GM21723 (cell line): ENCODE data around the gene POLR3E.

ENCODE experiments used
- ATAC-seq: cut with Tn5 transposase; IDR thresholded peaks from one replicate; pipeline ENCODE4 v1.9.1; 2021; ENCODE audit warnings: mild to moderate bottlenecking, moderate library complexity; ENCODE audit not compliant: unreplicated experiment

POLR3E gene

DNA sequence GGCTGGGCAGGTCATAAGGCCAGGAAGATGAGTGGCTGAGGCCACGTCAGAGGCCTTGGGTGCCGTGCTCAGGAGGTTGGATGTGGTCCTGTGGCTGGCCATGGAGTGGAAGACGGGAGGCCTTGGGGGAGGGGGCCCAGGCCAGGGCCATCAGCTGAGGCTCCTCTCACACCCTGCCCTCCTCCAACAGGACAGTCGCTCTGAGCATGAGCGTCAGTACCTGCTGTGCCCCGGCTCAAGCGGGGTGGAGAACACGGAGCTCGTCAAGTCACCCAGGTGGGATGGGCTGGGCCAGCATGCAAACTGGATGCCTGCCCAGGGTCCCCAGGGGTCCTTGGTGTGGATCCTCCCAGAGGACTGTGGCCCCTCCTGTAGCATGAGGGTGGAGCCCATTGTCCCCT lies 19.2 kb downstream of the POLR3E start:
- no peak for ATAC-seq

DNA sequence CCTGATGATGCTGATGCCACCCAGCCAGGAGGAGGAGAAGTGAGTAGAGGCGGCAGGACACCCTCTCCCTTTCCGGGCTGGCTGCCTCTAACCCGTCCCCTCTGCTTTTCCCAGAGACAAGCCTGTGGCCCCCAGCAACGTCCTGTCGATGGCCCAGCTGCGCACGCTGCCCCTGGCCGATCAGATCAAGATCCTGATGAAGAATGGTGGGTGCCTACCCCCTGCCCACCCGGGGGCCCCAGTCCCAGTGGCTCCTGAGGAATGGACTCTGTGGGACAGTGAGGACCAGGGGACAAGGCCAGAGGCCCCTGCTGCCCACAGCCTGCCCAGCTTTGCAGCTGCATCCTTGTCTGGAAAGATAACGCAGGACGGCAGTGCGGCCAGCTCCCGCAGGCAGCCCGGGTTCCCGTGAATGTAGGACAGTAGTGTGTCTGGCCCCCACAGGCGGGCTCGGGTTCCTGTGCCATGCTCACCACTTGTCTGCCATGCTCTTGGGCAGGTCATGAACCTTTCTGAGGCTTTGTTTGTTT lies 19.9 kb downstream of the POLR3E start:
- no peak for ATAC-seq

DNA sequence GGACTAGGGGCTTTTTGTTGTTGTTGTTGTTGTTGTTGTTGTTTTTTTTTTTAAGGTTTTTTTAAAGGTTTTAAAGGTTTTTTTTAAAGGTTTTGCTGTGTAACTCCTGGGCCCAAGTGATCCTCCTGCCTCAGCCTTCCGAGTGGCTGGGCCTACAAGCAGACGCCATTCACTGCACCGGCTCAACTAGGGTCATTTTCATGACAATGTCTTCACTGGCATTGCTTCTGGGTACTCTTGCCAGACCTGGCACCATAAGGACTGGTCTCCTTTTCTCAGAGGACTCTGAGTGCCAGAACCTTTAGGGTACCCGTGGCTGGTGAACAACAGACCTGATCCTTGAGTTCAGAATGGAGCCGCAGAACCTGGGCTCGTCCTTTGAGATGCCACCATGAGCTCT lies 20.4 kb downstream of the POLR3E start:
- ATAC-seq: no peak

DNA sequence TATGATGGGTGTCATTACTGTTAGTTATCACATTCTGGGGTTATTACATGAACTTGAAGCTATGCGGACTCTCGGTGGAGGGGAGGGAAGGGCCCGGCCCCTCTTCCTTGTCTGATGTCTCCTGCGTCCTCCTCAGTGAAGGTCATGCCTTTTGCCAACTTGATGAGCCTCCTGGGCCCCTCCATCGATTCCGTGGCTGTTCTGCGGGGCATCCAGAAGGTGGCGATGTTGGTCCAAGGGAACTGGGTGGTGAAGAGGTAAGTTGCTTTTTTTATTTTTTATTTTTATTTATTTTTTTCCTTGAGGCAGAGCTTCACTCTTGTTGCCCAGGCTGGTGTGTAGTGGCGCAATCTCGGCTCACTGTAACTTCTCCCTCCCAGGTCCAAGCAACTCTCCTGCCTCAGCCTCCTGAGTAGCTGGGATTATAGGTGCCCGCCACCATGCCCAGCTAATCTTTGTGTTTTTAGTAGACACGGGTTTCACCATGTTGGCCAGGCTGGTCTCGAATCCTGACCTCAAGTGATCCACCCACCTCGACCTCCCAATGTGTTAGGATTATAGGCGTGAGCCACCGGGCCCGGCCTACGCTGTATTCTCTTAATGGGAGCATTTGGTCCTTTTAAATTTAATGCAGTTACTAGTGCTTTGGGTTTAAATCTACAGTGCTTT lies 21.6 kb downstream of the POLR3E start:
- no peak for ATAC-seq

DNA sequence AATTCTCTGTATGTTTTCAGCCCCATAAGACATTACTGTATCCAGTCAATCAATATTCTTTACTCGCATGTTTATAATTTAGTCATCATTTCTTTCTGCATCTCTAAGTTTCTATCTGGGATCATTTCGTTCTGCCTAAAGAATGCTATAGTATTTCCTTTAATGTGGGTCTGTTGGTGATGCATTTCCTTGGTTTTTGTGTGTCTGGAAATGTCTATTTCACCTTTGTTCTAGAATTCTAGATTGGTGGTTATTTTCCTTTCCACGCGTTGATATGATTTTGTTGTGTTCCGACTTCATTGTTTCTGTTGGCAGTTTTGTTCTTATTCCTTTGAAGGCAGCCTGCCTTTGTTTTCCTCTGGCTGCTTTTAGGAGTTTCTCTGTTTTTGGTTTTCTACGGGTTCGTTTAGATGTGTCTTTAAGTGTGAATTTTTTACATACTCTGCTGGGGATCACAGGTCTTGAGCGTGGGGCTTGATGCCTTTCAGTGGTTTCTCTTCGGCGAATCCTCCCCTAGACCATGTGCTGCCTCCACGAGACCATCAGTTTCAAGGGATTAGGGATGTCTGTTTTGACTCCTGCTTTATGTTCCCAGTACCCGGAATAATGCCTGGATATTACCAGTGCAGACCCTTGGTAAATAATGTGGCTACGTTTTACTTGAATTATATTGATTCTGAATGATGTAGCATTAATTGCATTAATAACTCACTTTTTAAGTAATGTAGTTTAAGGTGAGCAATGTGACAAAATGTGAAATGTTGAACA lies 23.5 kb downstream of the POLR3E start:
- no peak for ATAC-seq

DNA sequence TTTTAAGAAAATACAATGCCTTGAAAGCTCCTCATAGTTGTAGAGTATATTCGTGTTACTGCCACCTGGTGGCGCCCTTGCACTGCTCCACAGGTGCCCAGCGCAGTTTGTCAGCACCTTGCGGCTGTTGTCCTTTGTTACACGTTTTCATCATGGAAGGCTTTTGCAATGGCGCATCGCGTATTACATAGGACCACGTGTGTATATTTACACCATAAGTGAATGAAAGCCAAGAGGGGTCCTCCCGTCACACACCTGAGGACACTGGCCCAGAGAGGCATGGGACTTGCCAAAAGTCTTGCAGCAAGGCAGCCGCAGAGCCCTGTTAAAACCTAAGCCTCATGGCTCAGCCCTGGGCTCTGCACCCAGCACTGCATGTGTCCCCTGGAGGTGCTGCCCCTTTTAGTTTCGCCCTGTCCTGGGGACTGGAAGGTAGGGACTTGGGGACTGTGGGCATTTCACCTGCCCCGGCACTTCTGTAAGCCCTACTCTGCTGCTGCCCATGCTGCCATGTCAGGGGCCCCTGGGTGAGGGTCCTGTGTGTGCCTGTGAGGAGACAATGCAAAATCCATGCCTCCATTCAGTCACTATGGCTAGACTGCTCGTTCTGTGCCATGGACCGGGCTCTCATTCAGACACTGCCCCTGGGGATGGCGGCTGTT lies 24.3 kb downstream of the POLR3E start:
- no peak for ATAC-seq

DNA sequence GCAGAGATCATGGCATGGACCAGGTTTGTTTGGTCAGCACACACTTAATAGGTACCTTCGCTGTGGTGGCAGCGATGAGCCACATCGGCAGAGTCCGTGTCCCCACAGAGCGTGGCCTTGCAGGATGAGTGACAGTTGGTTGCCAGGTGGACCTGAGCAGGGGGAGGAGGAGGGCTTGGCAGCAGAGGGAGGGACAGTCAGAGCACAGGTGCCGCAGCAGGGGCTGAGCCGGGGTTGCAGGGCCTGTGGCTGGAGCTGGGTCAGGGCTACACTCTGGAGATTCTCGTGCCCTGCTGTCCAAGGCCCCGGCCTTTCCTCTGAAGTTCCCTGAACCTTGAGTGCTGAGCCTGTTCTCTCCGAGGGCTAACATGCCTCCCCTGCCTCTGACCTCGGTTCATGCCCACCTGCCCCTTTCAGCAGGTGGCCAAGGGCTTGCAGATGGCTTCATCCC lies 24.8 kb downstream of the POLR3E start:
- no peak for ATAC-seq

DNA sequence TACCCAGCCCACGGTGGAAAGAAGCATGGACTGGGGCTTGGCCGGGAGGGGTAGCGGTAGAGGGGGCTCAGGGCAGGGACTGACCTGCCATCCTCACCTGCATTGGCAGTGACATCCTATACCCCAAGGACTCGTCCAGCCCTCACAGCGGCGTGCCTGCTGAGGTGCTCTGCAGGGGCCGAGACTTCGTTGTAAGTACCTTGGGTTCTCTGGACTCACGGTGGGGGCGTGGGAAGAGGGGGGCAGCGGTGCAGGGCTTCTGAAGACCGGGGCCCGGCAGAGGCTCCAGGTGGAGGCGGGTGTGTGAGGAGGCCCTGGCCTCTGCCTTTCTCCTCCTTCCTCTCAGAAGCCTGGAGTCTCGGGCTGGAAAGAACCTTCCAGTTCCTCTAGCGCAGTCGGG lies 25.5 kb downstream of the POLR3E start:
- ATAC-seq: no peak

DNA sequence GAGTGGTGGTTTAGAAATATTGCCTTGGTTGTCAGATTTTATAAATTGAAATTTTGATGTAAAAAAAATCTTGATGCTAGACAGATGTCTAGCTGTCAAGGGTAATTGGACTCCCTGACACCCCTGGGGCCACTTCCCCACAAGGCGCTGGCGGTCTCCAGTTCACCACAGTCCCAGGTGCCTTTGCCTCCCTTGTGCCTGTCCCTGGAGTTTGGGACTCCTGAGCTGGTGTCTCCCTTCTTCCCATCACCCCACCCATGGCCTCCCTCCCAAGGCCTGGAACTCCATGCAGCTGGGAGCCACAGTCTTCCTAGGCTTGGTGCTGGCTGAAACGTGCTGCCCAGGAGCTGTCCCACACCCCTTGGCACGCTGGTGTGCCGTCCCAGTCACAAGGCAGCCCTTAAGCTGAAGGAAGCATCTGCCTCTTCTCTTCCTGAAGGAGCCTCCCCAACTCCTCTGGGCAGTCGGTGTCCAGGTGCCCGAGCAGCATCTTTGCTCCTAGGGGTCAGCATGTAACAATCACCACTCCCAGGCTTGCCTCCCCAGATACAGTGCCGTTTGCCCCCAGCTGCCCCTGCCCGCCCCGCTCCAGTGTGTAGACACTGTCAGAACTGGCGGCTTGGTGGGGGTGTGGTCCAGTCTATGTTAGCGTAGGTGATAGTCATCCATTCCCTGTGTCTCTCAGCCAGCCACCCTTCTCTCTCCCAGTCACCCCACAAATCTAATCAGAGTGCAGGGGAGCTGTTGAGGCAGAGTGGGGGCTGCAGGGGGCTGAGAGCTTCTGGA lies 26.2 kb downstream of the POLR3E start:
- no peak for ATAC-seq

DNA sequence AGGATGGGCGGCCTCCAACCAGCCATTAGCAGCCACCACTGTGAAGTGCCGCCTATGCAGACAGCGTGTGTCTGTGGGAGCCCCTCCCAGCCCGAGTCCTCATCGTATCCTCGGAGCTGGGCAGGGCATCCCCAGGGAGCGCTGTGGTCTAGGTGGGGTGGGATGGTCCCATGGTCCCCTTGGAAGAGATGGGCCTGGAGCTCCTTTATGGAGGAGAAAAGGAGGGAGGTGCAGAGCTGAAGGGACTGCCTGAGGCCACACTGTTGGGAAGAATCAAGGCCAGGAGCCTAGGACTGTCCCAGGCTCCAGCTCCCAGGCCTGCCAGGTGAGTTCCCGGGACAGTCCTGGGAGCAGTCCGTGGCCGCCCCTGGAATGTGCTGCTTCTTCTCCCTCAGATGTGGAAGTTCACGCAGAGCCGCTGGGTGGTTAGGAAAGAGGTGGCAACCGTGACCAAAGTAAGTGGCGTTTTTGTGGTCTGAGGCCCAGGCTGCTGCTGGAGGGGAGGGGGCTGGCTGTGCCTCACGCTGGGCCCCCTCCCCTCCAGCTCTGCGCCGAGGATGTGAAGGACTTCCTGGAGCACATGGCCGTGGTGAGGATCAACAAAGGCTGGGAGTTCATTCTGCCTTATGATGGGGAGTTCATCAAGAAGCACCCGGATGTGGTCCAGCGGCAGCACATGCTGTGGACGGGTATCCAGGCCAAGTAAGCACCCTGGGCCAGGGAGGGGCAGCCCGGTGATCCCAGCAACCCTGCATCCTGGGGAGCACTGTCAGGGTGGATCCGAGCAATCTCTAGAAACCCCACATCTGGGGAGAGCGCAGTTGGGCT lies 27.0 kb downstream of the POLR3E start:
- ATAC-seq: no peak

DNA sequence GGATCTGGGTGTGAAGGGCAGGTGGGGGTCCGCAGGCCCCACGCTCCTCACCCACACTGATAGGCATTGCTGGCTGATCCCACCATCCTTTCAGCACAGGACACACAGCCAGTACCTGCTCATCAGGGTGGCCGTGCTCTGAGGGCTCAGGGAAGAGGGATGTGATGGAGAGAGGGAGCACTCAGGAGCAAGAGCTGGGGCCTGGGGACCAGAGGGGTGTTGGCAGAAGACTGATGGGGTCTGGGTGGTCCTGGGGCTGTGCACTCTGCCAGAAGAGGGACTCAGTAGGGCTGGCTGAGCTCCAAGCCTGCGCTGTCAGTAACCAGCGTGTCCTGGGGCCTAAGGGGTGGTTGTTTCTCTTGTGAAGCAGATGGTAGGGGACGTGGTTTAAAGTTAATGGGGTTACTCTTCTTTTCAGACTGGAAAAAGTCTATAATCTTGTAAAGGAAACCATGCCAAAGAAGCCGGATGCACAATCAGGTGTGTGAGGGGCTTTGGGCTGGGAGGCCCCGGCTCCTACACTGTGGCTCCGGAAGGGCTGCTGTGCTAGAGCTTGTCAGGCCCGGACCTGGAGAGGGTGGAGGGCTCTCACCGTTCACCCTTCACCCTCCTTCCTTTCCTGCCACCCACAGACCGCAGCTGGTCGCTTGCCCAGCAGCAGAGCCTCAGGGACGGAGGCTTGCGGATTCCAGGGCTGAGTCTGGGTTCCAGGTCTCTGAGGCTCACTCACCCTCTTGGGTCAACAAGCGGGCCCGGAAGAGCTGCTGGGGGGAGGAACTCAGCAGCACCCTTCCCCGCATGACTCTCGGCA lies 27.8 kb downstream of the POLR3E start:
- no peak for ATAC-seq

DNA sequence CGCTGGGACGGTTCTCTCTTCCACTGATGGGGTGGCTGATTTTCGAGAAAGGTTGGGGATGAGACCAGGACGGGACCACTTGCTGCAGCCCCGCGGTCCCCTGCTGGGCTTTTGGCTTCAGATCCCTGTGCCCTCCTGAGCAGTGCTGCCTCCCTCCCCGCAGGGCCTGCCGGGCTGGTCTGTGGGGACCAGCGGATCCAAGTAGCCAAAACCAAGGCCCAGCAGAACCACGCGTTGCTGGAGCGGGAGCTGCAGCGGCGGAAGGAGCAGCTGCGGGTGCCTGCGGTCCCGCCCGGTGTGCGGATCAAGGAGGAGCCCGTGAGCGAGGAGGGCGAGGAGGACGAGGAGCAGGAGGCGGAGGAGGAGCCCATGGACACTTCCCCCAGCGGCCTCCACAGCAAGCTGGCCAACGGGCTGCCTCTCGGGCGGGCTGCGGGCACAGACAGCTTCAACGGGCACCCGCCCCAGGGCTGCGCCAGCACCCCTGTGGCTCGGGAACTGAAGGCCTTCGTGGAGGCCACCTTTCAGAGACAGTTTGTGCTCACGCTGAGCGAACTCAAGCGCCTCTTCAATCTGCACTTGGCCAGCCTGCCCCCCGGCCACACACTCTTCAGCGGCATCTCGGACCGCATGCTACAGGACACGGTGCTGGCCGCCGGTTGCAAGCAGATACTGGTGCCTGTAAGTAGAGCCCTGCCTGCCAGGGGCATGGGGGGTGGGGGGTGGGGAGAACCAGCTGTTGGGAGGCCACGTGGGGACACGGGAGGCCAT lies 28.6 kb downstream of the POLR3E start:
- ATAC-seq: no peak

DNA sequence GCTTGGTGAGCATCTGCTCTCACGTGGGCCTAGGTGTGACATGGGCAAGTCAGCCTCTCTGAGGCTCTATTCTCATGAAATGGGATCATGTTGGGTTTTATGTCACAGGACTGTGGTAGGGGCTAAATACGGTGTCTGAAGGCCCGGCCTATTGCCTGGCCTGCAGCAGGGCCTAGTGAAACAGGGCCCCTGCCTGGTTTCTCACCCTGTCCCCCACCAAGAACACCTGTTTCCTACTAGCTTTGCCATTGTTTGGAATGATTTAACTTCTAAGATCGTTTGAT lies 29.1 kb downstream of the POLR3E start:
- ATAC-seq: no peak

DNA sequence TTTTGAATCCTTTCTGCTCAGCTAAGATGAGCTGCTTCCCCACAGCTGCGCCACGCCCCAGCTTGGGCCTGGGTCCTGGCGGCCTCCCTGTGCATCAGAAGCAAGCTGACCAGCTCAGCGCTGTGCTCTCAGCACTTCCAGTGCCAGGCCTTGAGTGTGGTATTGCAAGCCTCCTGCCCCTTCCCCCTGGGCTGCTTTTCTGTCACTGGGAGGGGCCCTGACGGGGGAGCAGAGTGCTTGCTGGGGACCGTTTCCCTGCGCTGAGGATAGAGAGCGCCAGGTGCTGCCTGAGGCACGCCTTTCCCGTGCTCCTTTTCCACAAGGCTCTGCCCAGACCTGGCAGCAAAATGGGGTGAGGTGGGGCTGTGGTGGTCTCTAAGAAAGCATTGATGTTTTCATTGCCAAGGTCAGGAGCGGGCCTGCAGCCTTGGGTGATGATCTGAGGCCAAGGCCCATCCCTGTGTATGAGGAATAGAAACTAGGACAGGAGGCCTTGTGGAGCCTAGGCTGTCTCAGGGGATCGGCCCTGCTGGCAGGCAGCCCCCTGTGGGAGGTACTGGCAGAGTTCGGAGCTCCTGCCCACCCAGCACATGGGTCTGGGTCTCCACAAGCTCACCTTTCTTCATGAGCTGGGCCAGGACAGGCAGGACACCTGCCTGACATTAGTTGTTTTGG lies 29.7 kb downstream of the POLR3E start:
- ATAC-seq: no peak

DNA sequence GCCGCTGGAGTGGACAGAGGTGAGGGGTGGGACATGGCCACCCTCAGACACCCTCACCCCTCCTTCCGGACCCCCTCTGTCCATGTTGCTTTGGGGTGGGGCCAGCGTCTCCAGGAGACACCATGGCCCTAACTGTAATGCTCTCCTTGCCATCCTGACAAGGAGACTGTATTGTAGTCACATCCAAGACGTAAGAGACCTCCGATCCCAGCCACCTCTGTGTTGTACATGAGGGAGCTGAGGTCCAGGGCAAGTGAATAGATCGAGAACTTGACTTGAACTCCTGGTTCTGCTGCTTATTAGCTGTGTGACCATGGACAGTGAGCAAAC lies 30.2 kb downstream of the POLR3E start:
- ATAC-seq: no peak

DNA sequence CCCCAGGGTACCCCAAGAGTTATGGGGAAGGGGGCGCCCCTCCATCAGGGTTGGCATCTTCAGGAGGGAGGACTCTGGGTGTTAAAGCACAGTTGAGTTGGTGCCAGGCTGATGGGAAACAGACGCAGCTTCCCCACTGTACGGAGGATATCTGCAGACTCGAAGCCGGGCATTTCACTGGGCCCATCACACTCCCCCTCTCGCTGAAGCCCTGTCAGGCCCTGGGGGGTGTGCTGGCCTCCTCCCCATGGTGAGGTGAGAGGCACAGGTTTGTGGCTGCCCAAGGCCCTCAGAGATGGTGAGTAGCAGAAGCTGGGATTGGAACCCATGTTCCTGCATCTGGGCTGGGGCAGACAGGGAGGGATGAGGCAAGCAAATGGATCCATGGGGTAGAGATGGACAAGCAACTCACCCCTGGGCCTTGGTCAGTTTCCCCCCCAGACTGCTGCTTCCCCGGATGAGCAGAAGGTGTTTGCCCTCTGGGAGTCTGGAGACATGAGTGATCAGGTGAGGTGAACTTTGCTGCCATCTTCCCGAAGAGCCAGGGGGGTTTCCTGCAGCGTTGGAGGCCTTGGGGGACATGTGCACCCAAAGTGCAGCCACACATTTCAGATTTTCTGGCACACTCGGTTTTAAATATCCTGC lies 31.0 kb downstream of the POLR3E start:
- no peak for ATAC-seq

DNA sequence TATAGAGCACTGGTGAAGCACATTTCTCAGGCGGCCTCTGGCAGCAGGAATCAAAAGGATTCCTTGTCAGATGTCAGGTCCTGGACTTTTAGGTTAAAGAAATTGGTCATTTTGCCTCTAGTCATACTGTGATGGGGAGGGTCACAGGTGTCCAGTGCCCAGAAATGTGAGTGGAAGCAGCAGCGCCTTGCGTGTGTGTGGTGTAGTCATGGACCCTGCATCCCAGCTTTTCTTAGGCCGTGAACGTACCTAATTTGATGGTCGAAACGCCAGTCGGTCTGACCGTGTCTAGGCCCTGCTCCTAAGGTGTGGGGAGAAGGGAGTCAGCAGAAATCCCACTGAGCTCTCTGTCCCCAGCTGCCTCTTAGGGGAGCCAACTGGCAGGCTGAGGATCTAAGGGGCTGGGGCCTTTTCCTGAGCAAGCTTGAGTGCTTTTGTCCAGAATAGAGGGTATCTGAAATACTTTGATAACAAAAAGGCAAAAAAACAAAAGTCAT lies 32.0 kb downstream of the POLR3E start:
- ATAC-seq: no peak

DNA sequence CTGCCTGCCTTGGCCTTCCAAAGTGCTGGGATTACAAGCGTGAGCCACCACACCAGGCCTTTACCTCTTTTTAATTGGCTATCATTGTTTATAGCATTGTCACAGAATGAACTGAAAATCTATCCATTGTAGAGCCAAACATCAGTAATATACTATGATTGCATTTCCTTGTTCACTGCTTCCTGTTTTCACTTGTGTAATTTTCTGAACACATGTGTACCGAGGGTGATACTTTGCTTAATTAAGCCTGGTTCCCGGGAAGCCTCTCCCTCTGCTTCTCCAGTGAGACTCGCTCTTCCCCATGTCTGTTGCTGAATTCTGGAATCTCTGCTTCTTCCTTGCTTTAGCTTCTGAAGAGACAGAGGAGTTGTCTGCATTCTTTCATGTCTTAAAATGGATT lies 33.1 kb downstream of the POLR3E start:
- no peak for ATAC-seq
